RWPE1 (cell line): ENCODE measurements around the gene MT1H.

Source experiments
- CTCF ChIA-PET: fragments of 350-600 bp; sonication (Branson Sonifier 250); formaldehyde crosslinking; extraction: SDS; loops from one replicate; lab custom pipeline; 2021; lab: Yijun Ruan, JAX
- POLR2A ChIA-PET: fragments of 400-600 bp; formaldehyde crosslinking; extraction: SDS; loops from one replicate; lab custom pipeline; 2020; ENCODE audit warnings: antibody characterized with exemption; ENCODE audit not compliant: low non-redundant PET; lab: Yijun Ruan, JAX
- DNase-seq: peaks from one replicate; pipeline ENCODE4 v3.0.0; 2012; ENCODE audit warnings: low spot score
- H3K27ac ChIP-seq: fragments of 450-650 bp; 2 replicates; pipeline ENCODE4 v1.5.1; 2017
- CTCF ChIP-seq: fragments of 450-650 bp; conservative IDR thresholded peaks from 2 replicates; pipeline ENCODE4 v1.5.1; 2017; ENCODE audit warnings: low read depth, mild to moderate bottlenecking

The MT1H gene

GRCh38 chr16:56631832-56632155 is 37.8 kb upstream of the MT1H start:
- TF ChIP-seq CTCF = no peak
- ChIA-PET CTCF (no interaction called here), POLR2A (no interaction called here)
- no peak for DNase-seq
- H3K27ac ChIP-seq = peak overlapping the region; percentile 24

- DNase-seq = no peak
- ChIA-PET POLR2A (no interaction called here), CTCF (no interaction called here)
- no peak for TF ChIP-seq CTCF
- peak within 1 kb of the TSS; percentile 24 for H3K27ac ChIP-seq
Observed at GRCh38 chr16:56632156-56632847, 37.3 kb upstream of the MT1H start, which contains the start of gene MT1M. Gene MT1M (plus strand): TSS chr16:56632659. CDS start chr16:56632732, 73 bp downstream.

GRCh38 chr16:56632848-56633365 is 36.7 kb upstream of the MT1H start:
- ChIA-PET CTCF (no interaction called here), POLR2A (no interaction called here)
- DNase-seq = no peak
- no peak for TF ChIP-seq CTCF
- peak overlapping the region; percentile 24 for H3K27ac ChIP-seq

- ChIA-PET CTCF (no interaction called here), POLR2A (no interaction called here)
- no peak for DNase-seq
- H3K27ac ChIP-seq = no peak overlapping the region
- TF ChIP-seq CTCF = no peak
Observed at GRCh38 chr16:56633535-56633934, 36.1 kb upstream of the MT1H start.

- H3K27ac ChIP-seq = no peak overlapping the region
- ChIA-PET POLR2A (no interaction called here), CTCF (no interaction called here)
- TF ChIP-seq CTCF = no peak
- DNase-seq = no peak
Observed at GRCh38 chr16:56634715-56635440, 34.7 kb upstream of the MT1H start.

GRCh38 chr16:56635441-56635967 is 34.1 kb upstream of the MT1H start:
- POLR2A ChIA-PET = no interaction called here
- no peak for DNase-seq
- CTCF ChIA-PET = no interaction called here
- TF ChIP-seq CTCF = no peak
- no peak overlapping the region for H3K27ac ChIP-seq
